Activated T-cell treated with anti-CD3 and anti-CD28 coated beads, Interleukin-2, amount 50 U/mL, for 72 hours (primary cell): Measurements from ENCODE around the gene AFF1. TPM values are rescaled to one million over a fixed set of nuclear protein-coding genes. Genes with fewer than 3 reads are reported as not detected.
A peak's percentile ranks its signal among the peaks of the same experiment; 100 is the strongest.
"Not testable (repeated sequence)": the region's sequence is repeated elsewhere in the genome, so short reads cannot be mapped to it uniquely, and the experiment has no call there.

Experiments
- ATAC-seq, 2 donors: fragments of 150-1000 bp; cut with Tn5 transposase; replicated peaks in 1 of 2; 2 replicates each; pipeline ENCODE4 v1.10.0; 2021; ENCODE audit warnings: moderate library complexity in 2 of 2, mild to moderate bottlenecking in 1 of 2
- DNase-seq, 2 donors: peaks; one replicate each; pipeline ENCODE4 v3.0.0; 2021 to 2022; ENCODE audit warnings: mixed read lengths in 1 of 2
- H3K27ac Mint-ChIP-seq: one replicate; pipeline ENCODE4 v1.8.0; 2022; ENCODE audit warnings: mild to moderate bottlenecking, moderate library complexity, mixed read lengths
- H3K27me3 Mint-ChIP-seq: one replicate; pipeline ENCODE4 v1.8.0; 2022; ENCODE audit warnings: low read depth, mixed read lengths
- H3K36me3 Mint-ChIP-seq, 2 donors: one replicate each; pipeline ENCODE4 v1.8.0; 2022; ENCODE audit warnings: mixed read lengths in 2 of 2, mild to moderate bottlenecking in 1 of 2; ENCODE audit not compliant: insufficient read depth in 2 of 2
- H3K4me1 Mint-ChIP-seq: one replicate; pipeline ENCODE4 v1.8.0; 2022; ENCODE audit warnings: low read depth, mixed read lengths
- H3K4me3 Mint-ChIP-seq, 2 donors: one replicate each; pipeline ENCODE4 v1.8.0; 2022; ENCODE audit warnings: mild to moderate bottlenecking in 2 of 2, mixed read lengths in 2 of 2, moderate library complexity in 2 of 2
- H3K9me3 Mint-ChIP-seq, 2 donors: one replicate each; pipeline ENCODE4 v1.8.0; 2022; ENCODE audit warnings: mixed read lengths in 2 of 2
- total RNA-seq, 2 donors: library from RNA; stranded (reverse); gene quantifications; one replicate each; pipeline ENCODE4 v1.2.3, GENCODE V29; 2022

Gene AFF1
- total RNA-seq, 2 donors from 2014 or later = 57.5 to 68.6 TPM

GRCh38 chr4:86990510-86990909 lies 55.7 kb downstream of the AFF1 start:
- Mint-ChIP-seq H3K4me1 (peaks cover 3% of the 10 kb centered on the region), H3K4me3 (no peak overlapping the region), H3K27me3 (no peaks in the 10 kb centered on the region), H3K9me3 (peaks cover 0 to 6% of the 10 kb centered on the region in 2 donors), H3K36me3 (peaks cover 2 to 12% of the 10 kb centered on the region in 2 donors), H3K27ac (no peak overlapping the region)
- DNase-seq (no peak), ATAC-seq (no peak)

GRCh38 chr4:86991994-86992393 lies 57.2 kb downstream of the AFF1 start:
- peaks cover 0 to 6% of the 10 kb centered on the region in 2 donors for H3K9me3 Mint-ChIP-seq
- no peak for DNase-seq
- no peak overlapping the region for H3K4me3 Mint-ChIP-seq
- no peak for ATAC-seq
- H3K27ac Mint-ChIP-seq = no peak overlapping the region
- peaks cover 2 to 12% of the 10 kb centered on the region in 2 donors for H3K36me3 Mint-ChIP-seq
- no peaks in the 10 kb centered on the region for H3K27me3 Mint-ChIP-seq
- peaks cover 3% of the 10 kb centered on the region for H3K4me1 Mint-ChIP-seq

GRCh38 chr4:86993909-86994681 lies 59.3 kb downstream of the AFF1 start:
- DNase-seq = no peak
- Mint-ChIP-seq H3K27ac (no peak overlapping the region), H3K9me3 (peaks cover 0 to 5% of the 10 kb centered on the region in 2 donors), H3K27me3 (no peaks in the 10 kb centered on the region), H3K36me3 (peaks cover 2 to 4% of the 10 kb centered on the region in 2 donors), H3K4me1 (peaks cover 5% of the 10 kb centered on the region), H3K4me3 (no peak overlapping the region)
- no peak for ATAC-seq

- DNase-seq = no peak
- no peak for ATAC-seq
- no peak overlapping the region for H3K4me3 Mint-ChIP-seq
- peaks cover 11% of the 10 kb centered on the region for H3K4me1 Mint-ChIP-seq
- H3K27ac Mint-ChIP-seq = no peak overlapping the region
- H3K9me3 Mint-ChIP-seq = peaks cover 0 to 3% of the 10 kb centered on the region in 2 donors
- H3K27me3 Mint-ChIP-seq = no peaks in the 10 kb centered on the region
- H3K36me3 Mint-ChIP-seq = peaks cover 0 to 2% of the 10 kb centered on the region in 2 donors
These were observed 59.9 kb downstream of the AFF1 start for GRCh38 chr4:86994686-86995085.

- DNase-seq, H3K4me3 Mint-ChIP-seq, ATAC-seq, H3K27me3 Mint-ChIP-seq, H3K36me3 Mint-ChIP-seq, H3K27ac Mint-ChIP-seq, H3K9me3 Mint-ChIP-seq: not testable (repeated sequence)
- peaks cover 12% of the 10 kb centered on the region for H3K4me1 Mint-ChIP-seq
These were observed 61.7 kb downstream of the AFF1 start for GRCh38 chr4:86996510-86996909.

- Mint-ChIP-seq H3K4me3 (no peak overlapping the region), H3K27ac (peak overlapping the region; percentile 17), H3K9me3 (peaks cover 0 to 3% of the 10 kb centered on the region in 2 donors), H3K4me1 (peaks cover 16% of the 10 kb centered on the region), H3K36me3 (peaks cover 0 to 2% of the 10 kb centered on the region in 2 donors), H3K27me3 (no peaks in the 10 kb centered on the region)
- ATAC-seq = no peak
- DNase-seq = no peak
These were observed 64.4 kb downstream of the AFF1 start for GRCh38 chr4:86999136-86999643.

- no peaks in the 10 kb centered on the region for H3K9me3 Mint-ChIP-seq
- no peaks in the 10 kb centered on the region for H3K27me3 Mint-ChIP-seq
- H3K4me3 Mint-ChIP-seq = no peak overlapping the region
- no peak for ATAC-seq
- DNase-seq = no peak
- H3K4me1 Mint-ChIP-seq = peaks cover 36% of the 10 kb centered on the region
- H3K27ac Mint-ChIP-seq = no peak overlapping the region
- peaks cover under 1 to 6% of the 10 kb centered on the region in 2 donors for H3K36me3 Mint-ChIP-seq
These were observed 67.9 kb downstream of the AFF1 start for GRCh38 chr4:87002682-87003043.

GRCh38 chr4:87003266-87003665 lies 68.5 kb downstream of the AFF1 start:
- H3K36me3 Mint-ChIP-seq = peaks cover 2 to 8% of the 10 kb centered on the region in 2 donors
- peaks cover 40% of the 10 kb centered on the region for H3K4me1 Mint-ChIP-seq
- DNase-seq (no peak), ATAC-seq (no peak)
- no peak overlapping the region for H3K4me3 Mint-ChIP-seq
- H3K27ac Mint-ChIP-seq = no peak overlapping the region
- H3K27me3 Mint-ChIP-seq = no peaks in the 10 kb centered on the region
- H3K9me3 Mint-ChIP-seq = no peaks in the 10 kb centered on the region

- H3K9me3 Mint-ChIP-seq = no peaks in the 10 kb centered on the region
- DNase-seq (no peak), ATAC-seq (no peak)
- no peaks in the 10 kb centered on the region for H3K27me3 Mint-ChIP-seq
- peaks cover 49% of the 10 kb centered on the region for H3K4me1 Mint-ChIP-seq
- peaks cover 2 to 10% of the 10 kb centered on the region in 2 donors for H3K36me3 Mint-ChIP-seq
- peak overlapping the region; percentile 100 for H3K27ac Mint-ChIP-seq
- H3K4me3 Mint-ChIP-seq = peak overlapping the region; percentile 90 to 92
These were observed 70.5 kb downstream of the AFF1 start for GRCh38 chr4:87005369-87005689.

- ATAC-seq = peak; percentile 41 to 42
- peaks cover 2 to 10% of the 10 kb centered on the region in 2 donors for H3K36me3 Mint-ChIP-seq
- DNase-seq = peak; percentile 53 to 71
- peak overlapping the region; percentile 90 to 92 for H3K4me3 Mint-ChIP-seq
- no peaks in the 10 kb centered on the region for H3K9me3 Mint-ChIP-seq
- no peaks in the 10 kb centered on the region for H3K27me3 Mint-ChIP-seq
- peaks cover 54% of the 10 kb centered on the region for H3K4me1 Mint-ChIP-seq
- H3K27ac Mint-ChIP-seq = peak overlapping the region; percentile 100
These were observed 71.0 kb downstream of the AFF1 start for GRCh38 chr4:87005690-87006425.

GRCh38 chr4:87006426-87006675 lies 71.5 kb downstream of the AFF1 start:
- Mint-ChIP-seq H3K36me3 (peaks cover 2 to 10% of the 10 kb centered on the region in 2 donors), H3K4me1 (peaks cover 59% of the 10 kb centered on the region)
- ATAC-seq = no peak

GRCh38 chr4:87006676-87007527 lies 72.1 kb downstream of the AFF1 start:
- Mint-ChIP-seq H3K27ac (peak overlapping the region; percentile 100), H3K4me3 (peak overlapping the region; percentile 90 to 92), H3K36me3 (peaks cover 2 to 10% of the 10 kb centered on the region in 2 donors), H3K4me1 (peaks cover 60% of the 10 kb centered on the region), H3K9me3 (no peaks in the 10 kb centered on the region), H3K27me3 (no peaks in the 10 kb centered on the region)
- DNase-seq (peak; percentile 93 to 96), ATAC-seq (peak; percentile 86 to 87)

More at GRCh38 chr4:87006426-87006675, 71.5 kb downstream of the AFF1 start:
- Mint-ChIP-seq H3K4me3 (peak overlapping the region; percentile 90 to 92), H3K27me3 (no peaks in the 10 kb centered on the region), H3K27ac (peak overlapping the region; percentile 100), H3K9me3 (no peaks in the 10 kb centered on the region)
- no peak for DNase-seq
